GM12878 (cell line): Measurements from ENCODE around the gene PROSER2. TPM values are rescaled to one million over a fixed set of nuclear protein-coding genes. Genes with fewer than 3 reads are reported as not detected.

ENCODE experiments used
- ATAC-seq: fragments of 200-7000 bp; cut with Tn5 transposase; 3 replicates; pipeline ENCODE4 v1.9.1; 2020; ENCODE audit warnings: mild to moderate bottlenecking, moderate library complexity
- BruUV-seq: library from RNA; stranded (reverse); fragments of 400-500 nt; replicated peaks from 2 replicates; lab custom pipeline; 2021; lab: Mats Ljungman, UMichigan
- CTCF ChIA-PET: fragments of 300-600 bp; sonication (Branson Sonifier 250); formaldehyde crosslinking; extraction: SDS; loops from one replicate; lab custom pipeline; 2021; ENCODE audit warnings: inconsistent platforms; lab: Yijun Ruan, JAX
- POLR2A ChIA-PET: fragments of 350-600 bp; formaldehyde crosslinking; extraction: SDS; loops from one replicate; lab custom pipeline; 2021; ENCODE audit warnings: inconsistent platforms; lab: Charles Lee
- RAD21 ChIA-PET: fragments of 300-600 bp; sonication (Branson Sonifier 250); formaldehyde crosslinking; loops from one replicate; lab custom pipeline; 2023; ENCODE audit warnings: antibody characterized with exemption; ENCODE audit not compliant: unreplicated experiment; lab: Charles Lee
- SMC1A ChIA-PET: fragments of 300-600 bp; sonication (Branson Sonifier 250); formaldehyde crosslinking; loops from one replicate; lab custom pipeline; 2023; ENCODE audit not compliant: unreplicated experiment, uncharacterized antibody; lab: Charles Lee
- DNase-seq: peaks from one replicate; pipeline ENCODE4 v3.0.0-alpha.2; 2011; ENCODE audit warnings: low read depth, low spot score
- FAIRE-seq: peaks from 3 replicates; lab custom pipeline; 2011; peaks lifted over from hg19 to GRCh38; lab: Jason Lieb, UNC
- H2AFZ ChIP-seq: 2 replicates; pipeline ENCODE4 v1.6.0; 2011; ENCODE audit warnings: low read depth, low read length, control low read depth; ENCODE audit not compliant: control insufficient read depth
- H3K27ac ChIP-seq: 2 replicates; pipeline ENCODE4 v1.5.1; 2011; ENCODE audit warnings: control low read depth; ENCODE audit not compliant: control insufficient read depth, insufficient read depth
- H3K27me3 ChIP-seq, 2 experiments: replicated peaks in 1 of 2; 2 replicates each; pipeline versions ENCODE4 v1.6.0 to v1.6.1; 2011; ENCODE audit warnings: low read length in 1 of 2; ENCODE audit not compliant: control insufficient read depth in 2 of 2, insufficient read depth in 2 of 2
- H3K36me3 ChIP-seq, 2 experiments: 2 replicates each; pipeline ENCODE4 v1.5.1; 2011; ENCODE audit warnings: low read length in 1 of 2; ENCODE audit not compliant: control insufficient read depth in 2 of 2, insufficient read depth in 2 of 2
- H3K4me1 ChIP-seq: 2 replicates; pipeline ENCODE4 v1.6.1; 2011; ENCODE audit warnings: mild to moderate bottlenecking, low read length, moderate library complexity, mixed read lengths; ENCODE audit not compliant: control insufficient read depth, insufficient read depth
- H3K4me2 ChIP-seq: 2 replicates; pipeline ENCODE4 v1.6.0; 2011; ENCODE audit warnings: control low read depth; ENCODE audit not compliant: control insufficient read depth, insufficient read depth
- H3K4me3 ChIP-seq: fragments of 200-600 bp; sonication (generic); 2 replicates; pipeline ENCODE4 v1.5.1; 2016
- H3K79me2 ChIP-seq: 2 replicates; pipeline ENCODE4 v1.6.0; 2011; ENCODE audit warnings: low read length; ENCODE audit not compliant: control insufficient read depth, insufficient read depth
- H3K9ac ChIP-seq: 2 replicates; pipeline ENCODE4 v1.8.0; 2011; ENCODE audit warnings: low read length, control low read depth, mixed read lengths; ENCODE audit not compliant: control insufficient read depth, insufficient read depth
- H3K9me3 ChIP-seq: replicated peaks from 3 replicates; pipeline ENCODE4 v1.5.1; 2011; ENCODE audit warnings: mild to moderate bottlenecking, low read length; ENCODE audit not compliant: control insufficient read depth, insufficient read depth
- H4K20me1 ChIP-seq: 2 replicates; pipeline ENCODE4 v1.6.0; 2011; ENCODE audit not compliant: control insufficient read depth, insufficient read depth
- BACH1 ChIP-seq: fragments of 450-650 bp; IDR thresholded peaks from 2 replicates; pipeline ENCODE4 v1.6.1; 2017; ENCODE audit warnings: mild to moderate bottlenecking, borderline replicate concordance
- BMI1 ChIP-seq: fragments of 450-650 bp; IDR thresholded peaks from 2 replicates; pipeline ENCODE4 v1.6.1; 2016; ENCODE audit warnings: mild to moderate bottlenecking, moderate library complexity, borderline replicate concordance
- CREB1 ChIP-seq: IDR thresholded peaks from 2 replicates; pipeline ENCODE4 v1.6.1; 2012; ENCODE audit warnings: low read depth, mild to moderate bottlenecking, inconsistent platforms
- KDM1A ChIP-seq: fragments of 200-600 bp; sonication (generic); IDR thresholded peaks from 2 replicates; pipeline ENCODE4 v1.6.1; 2016; ENCODE audit warnings: borderline replicate concordance
- NKRF ChIP-seq: fragments of 450-650 bp; conservative IDR thresholded peaks from 2 replicates; pipeline ENCODE4 v1.6.1; 2017; ENCODE audit warnings: mild to moderate bottlenecking, moderate library complexity
- RUNX3 ChIP-seq: IDR thresholded peaks from 2 replicates; pipeline ENCODE4 v1.6.1; 2012; ENCODE audit warnings: low read length, inconsistent platforms
- SMC3 ChIP-seq: IDR thresholded peaks from 2 replicates; pipeline ENCODE4 v1.6.1; 2011; ENCODE audit warnings: low read length, improper control_type of control experiment, borderline replicate concordance
- TAF1 ChIP-seq: IDR thresholded peaks from 2 replicates; pipeline ENCODE4 v1.6.1; 2011; ENCODE audit warnings: mild to moderate bottlenecking, low read depth, low read length, borderline replicate concordance
- YBX1 ChIP-seq: fragments of 450-650 bp; IDR thresholded peaks from 2 replicates; pipeline ENCODE4 v1.6.1; 2016; ENCODE audit warnings: antibody characterized with exemption
- ZBED1 ChIP-seq: IDR thresholded peaks from 2 replicates; pipeline ENCODE4 v1.6.1; 2016; ENCODE audit warnings: borderline replicate concordance
- ZBTB40 ChIP-seq: fragments of 450-650 bp; IDR thresholded peaks from 2 replicates; pipeline ENCODE4 v1.6.1; 2016; ENCODE audit warnings: mild to moderate bottlenecking, moderate library complexity, borderline replicate concordance
- WGBS: methylation state at CpG from one replicate; pipeline ENCODE4 v1.1.6; 2016; ENCODE audit warnings: low lambda C conversion rate; ENCODE audit not compliant: insufficient replicate concordance, insufficient coverage; ENCODE audit errors: missing lambda C conversion rate; 5-methylcytosine and 5-hydroxymethylcytosine counted together
- in situ Hi-C: fragments of 300-500 bp; cut with MboI; formaldehyde crosslinking; loops from 9 replicates; pipeline ENCODE4 v1.14.3; 2018; ENCODE audit warnings: mixed read lengths
- intact Hi-C: fragments of 100-400 bp; cut with micrococcal nuclease; formaldehyde crosslinking; loops from one replicate; pipeline ENCODE4 v1.14.2; 2022; ENCODE audit not compliant: unreplicated experiment
- polyA plus RNA-seq, 11 experiments: library from polyadenylated mRNA; depleted of rRNA in 4 of 11; unstranded in 6 of 11; stranded (reverse) in 5 of 11; fragments of >200 nt; fragmentation: Nextera tagmentation in 4 of 11; fragmentation: Illumina TruSeq in 1 of 11; extraction: Ambion mirVana in 4 of 11; extraction: Trizol in 1 of 11; gene quantifications; 1 replicate in 1 of 11; 2 replicates in 10 of 11; pipeline versions ENCODE4 v1.2.1 to v1.2.3, GENCODE V29; 2011 to 2016; ENCODE audit warnings: inconsistent platforms in 2 of 11, missing spikeins in 2 of 11, low read depth in 1 of 11
- total RNA-seq, 4 experiments: library from RNA; depleted of rRNA in 3 of 4; stranded (reverse); fragments of >200 nt in 3 of 4; fragmentation: Illumina TruSeq in 1 of 4; extraction: Trizol in 1 of 4; gene quantifications; 2 replicates each; pipeline versions ENCODE4 v1.2.1 to v1.2.3, GENCODE V29; 2013 to 2021
- TF ChIP-seq, protein P1 (sequence below): IDR thresholded peaks from 2 replicates; pipeline ENCODE4 v1.6.1; 2011; ENCODE audit warnings: low read depth, mild to moderate bottlenecking, low read length, moderate library complexity, borderline replicate concordance; ENCODE audit errors: extremely low read depth
- TF ChIP-seq, protein P2 (sequence below): IDR thresholded peaks from 2 replicates; pipeline ENCODE4 v1.6.1; 2011; ENCODE audit warnings: borderline replicate concordance, low read depth, mild to moderate bottlenecking, moderate library complexity, low read length; ENCODE audit not compliant: insufficient read depth, poor library complexity, severe bottlenecking

Gene PROSER2
- total and polyA plus RNA-seq, 10 of the 15 experiments (the other 5 are each of a cell fraction or from before 2014, with no cell fraction given): 0.04 to 0.25 (median 0.07) TPM; not detected in 6

- no peak overlapping the region for H3K9ac ChIP-seq
These were observed 53.2 kb downstream of the PROSER2 start for GRCh38 chr10:11876324-11876723.

More at GRCh38 chr10:11876324-11876723, 53.2 kb downstream of the PROSER2 start:
- no peaks in the 10 kb centered on the region; a peak in 2 of 4 replicates for H3K27me3 ChIP-seq
- no peak overlapping the region for H3K4me2 ChIP-seq
- H3K4me3 ChIP-seq: no peak overlapping the region
- H3K27ac ChIP-seq: no peak overlapping the region
- H3K36me3 ChIP-seq: no peaks in the 10 kb centered on the region
- no TSS peak for BruUV-seq
- H2AFZ ChIP-seq: no peak overlapping the region
- ChIA-PET SMC1A (interaction anchor here (0.8 to 1.2 kb wide), 2 partner anchors 10 to 42 kb away, joined by 3 read pairs; no protein-coding TSS in a partner anchor), CTCF (interaction anchor here (2.9 kb wide), 1 partner anchor 10 kb away, joined by 7 read pairs; no protein-coding TSS in a partner anchor), POLR2A (no interaction called here), RAD21 (interaction anchor here (2.0 kb wide), 1 partner anchor 18 kb away, joined by 5 read pairs; no protein-coding TSS in a partner anchor)
- no peak for DNase-seq
- intact Hi-C loops: no loop called here
- no peaks in the 10 kb centered on the region for H3K9me3 ChIP-seq
- in situ Hi-C loops: no loop called here
- H3K79me2 ChIP-seq: no peaks in the 10 kb centered on the region
- no peaks in the 10 kb centered on the region for H4K20me1 ChIP-seq
- TF ChIP-seq BMI1: no peak
- no peak for TF ChIP-seq RUNX3
- TF ChIP-seq, protein P1, sequence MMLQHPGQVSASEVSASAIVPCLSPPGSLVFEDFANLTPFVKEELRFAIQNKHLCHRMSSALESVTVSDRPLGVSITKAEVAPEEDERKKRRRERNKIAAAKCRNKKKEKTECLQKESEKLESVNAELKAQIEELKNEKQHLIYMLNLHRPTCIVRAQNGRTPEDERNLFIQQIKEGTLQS: no peak
- TF ChIP-seq, protein P2, sequence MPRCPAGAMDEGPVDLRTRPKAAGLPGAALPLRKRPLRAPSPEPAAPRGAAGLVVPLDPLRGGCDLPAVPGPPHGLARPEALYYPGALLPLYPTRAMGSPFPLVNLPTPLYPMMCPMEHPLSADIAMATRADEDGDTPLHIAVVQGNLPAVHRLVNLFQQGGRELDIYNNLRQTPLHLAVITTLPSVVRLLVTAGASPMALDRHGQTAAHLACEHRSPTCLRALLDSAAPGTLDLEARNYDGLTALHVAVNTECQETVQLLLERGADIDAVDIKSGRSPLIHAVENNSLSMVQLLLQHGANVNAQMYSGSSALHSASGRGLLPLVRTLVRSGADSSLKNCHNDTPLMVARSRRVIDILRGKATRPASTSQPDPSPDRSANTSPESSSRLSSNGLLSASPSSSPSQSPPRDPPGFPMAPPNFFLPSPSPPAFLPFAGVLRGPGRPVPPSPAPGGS: no peak
- no peak for TF ChIP-seq KDM1A
- no peak for TF ChIP-seq TAF1
- TF ChIP-seq CREB1: no peak
- TF ChIP-seq ZBED1: no peak
- TF ChIP-seq BACH1: no peak
- no peak for TF ChIP-seq SMC3
- no peak for TF ChIP-seq NKRF
- TF ChIP-seq YBX1: no peak
- TF ChIP-seq ZBTB40: no peak
- peaks cover 4% of the 10 kb centered on the region for H3K4me1 ChIP-seq
- WGBS: 74% methylated on average over 6 of the region's 6 CpGs
- no peak for ATAC-seq
- no peak for FAIRE-seq
